ENCODE data around the gene VPS50.

VPS50 gene

GRCh38 chr7:93249491-93250148, 17.5 kb downstream of the VPS50 start:
- Histone ChIP-seq H3K4me1 (ENCODE audit: control insufficient read depth, insufficient read depth, low read length) (no peaks in the 10 kb centered on the region), H3K9me3 (ENCODE audit: control insufficient read depth, insufficient read depth, low read length) (no peaks in the 10 kb centered on the region), H3K9ac (ENCODE audit: low read depth, low read length) (no peak overlapping the region), H3K36me3 (ENCODE audit: control insufficient read depth, insufficient read depth, low read length) (no peaks in the 10 kb centered on the region), H3K27me3 (ENCODE audit: control insufficient read depth, insufficient read depth, low read length) (no peaks in the 10 kb centered on the region), H3K4me3 (ENCODE audit: low read depth, low read length) (no peak overlapping the region)

- Histone ChIP-seq H3K4me3 (ENCODE audit: low read depth, low read length) (no peak overlapping the region), H3K27me3 (ENCODE audit: control insufficient read depth, insufficient read depth, low read length) (no peaks in the 10 kb centered on the region), H3K9ac (ENCODE audit: low read depth, low read length) (no peak overlapping the region), H3K4me1 (ENCODE audit: control insufficient read depth, insufficient read depth, low read length) (no peaks in the 10 kb centered on the region), H3K36me3 (ENCODE audit: control insufficient read depth, insufficient read depth, low read length) (no peaks in the 10 kb centered on the region), H3K9me3 (ENCODE audit: control insufficient read depth, insufficient read depth, low read length) (no peaks in the 10 kb centered on the region)
Measured at GRCh38 chr7:93258661-93259060, 26.5 kb downstream of the VPS50 start.

GRCh38 chr7:93262535-93262934, 30.4 kb downstream of the VPS50 start:
- Histone ChIP-seq H3K9ac (ENCODE audit: low read depth, low read length) (no peak overlapping the region), H3K9me3 (ENCODE audit: control insufficient read depth, insufficient read depth, low read length) (no peaks in the 10 kb centered on the region), H3K36me3 (ENCODE audit: control insufficient read depth, insufficient read depth, low read length) (no peaks in the 10 kb centered on the region), H3K4me3 (ENCODE audit: low read depth, low read length) (no peak overlapping the region), H3K4me1 (ENCODE audit: control insufficient read depth, insufficient read depth, low read length) (no peaks in the 10 kb centered on the region), H3K27me3 (ENCODE audit: control insufficient read depth, insufficient read depth, low read length) (no peaks in the 10 kb centered on the region)

- H3K4me3 ChIP-seq (ENCODE audit: low read depth, low read length) = no peak overlapping the region
- no peak overlapping the region for H3K9ac ChIP-seq (ENCODE audit: low read depth, low read length)
- H3K4me1 ChIP-seq (ENCODE audit: control insufficient read depth, insufficient read depth, low read length) = no peaks in the 10 kb centered on the region
- no peaks in the 10 kb centered on the region for H3K9me3 ChIP-seq (ENCODE audit: control insufficient read depth, insufficient read depth, low read length)
- H3K36me3 ChIP-seq (ENCODE audit: control insufficient read depth, insufficient read depth, low read length) = no peaks in the 10 kb centered on the region
- H3K27me3 ChIP-seq (ENCODE audit: control insufficient read depth, insufficient read depth, low read length) = no peaks in the 10 kb centered on the region
Measured at GRCh38 chr7:93265220-93265619, 33.1 kb downstream of the VPS50 start.

GRCh38 chr7:93279541-93279940, 47.4 kb downstream of the VPS50 start:
- Histone ChIP-seq H3K27me3 (ENCODE audit: control insufficient read depth, insufficient read depth, low read length) (no peaks in the 10 kb centered on the region), H3K9ac (ENCODE audit: low read depth, low read length) (no peak overlapping the region), H3K36me3 (ENCODE audit: control insufficient read depth, insufficient read depth, low read length) (no peaks in the 10 kb centered on the region), H3K4me1 (ENCODE audit: control insufficient read depth, insufficient read depth, low read length) (no peaks in the 10 kb centered on the region), H3K9me3 (ENCODE audit: control insufficient read depth, insufficient read depth, low read length) (no peaks in the 10 kb centered on the region), H3K4me3 (ENCODE audit: low read depth, low read length) (no peak overlapping the region)

GRCh38 chr7:93284908-93285307, 52.7 kb downstream of the VPS50 start:
- Histone ChIP-seq H3K9ac (ENCODE audit: low read depth, low read length) (no peak overlapping the region), H3K4me3 (ENCODE audit: low read depth, low read length) (no peak overlapping the region), H3K27me3 (ENCODE audit: control insufficient read depth, insufficient read depth, low read length) (no peaks in the 10 kb centered on the region), H3K36me3 (ENCODE audit: control insufficient read depth, insufficient read depth, low read length) (no peaks in the 10 kb centered on the region), H3K4me1 (ENCODE audit: control insufficient read depth, insufficient read depth, low read length) (no peaks in the 10 kb centered on the region), H3K9me3 (ENCODE audit: control insufficient read depth, insufficient read depth, low read length) (no peaks in the 10 kb centered on the region)

GRCh38 chr7:93293229-93293628, 61.1 kb downstream of the VPS50 start:
- Histone ChIP-seq H3K27me3 (ENCODE audit: control insufficient read depth, insufficient read depth, low read length) (no peaks in the 10 kb centered on the region), H3K36me3 (ENCODE audit: control insufficient read depth, insufficient read depth, low read length) (no peaks in the 10 kb centered on the region), H3K4me3 (ENCODE audit: low read depth, low read length) (no peak overlapping the region), H3K9me3 (ENCODE audit: control insufficient read depth, insufficient read depth, low read length) (no peaks in the 10 kb centered on the region), H3K4me1 (ENCODE audit: control insufficient read depth, insufficient read depth, low read length) (no peaks in the 10 kb centered on the region), H3K9ac (ENCODE audit: low read depth, low read length) (no peak overlapping the region)

GRCh38 chr7:93298206-93298605, 66.0 kb downstream of the VPS50 start:
- Histone ChIP-seq H3K9ac (ENCODE audit: low read depth, low read length) (no peak overlapping the region), H3K4me1 (ENCODE audit: control insufficient read depth, insufficient read depth, low read length) (peaks cover 2% of the 10 kb centered on the region), H3K27me3 (ENCODE audit: control insufficient read depth, insufficient read depth, low read length) (no peaks in the 10 kb centered on the region), H3K36me3 (ENCODE audit: control insufficient read depth, insufficient read depth, low read length) (no peaks in the 10 kb centered on the region), H3K9me3 (ENCODE audit: control insufficient read depth, insufficient read depth, low read length) (no peaks in the 10 kb centered on the region), H3K4me3 (ENCODE audit: low read depth, low read length) (no peak overlapping the region)

- H3K9ac ChIP-seq (ENCODE audit: low read depth, low read length) = no peak overlapping the region
- no peaks in the 10 kb centered on the region for H3K27me3 ChIP-seq (ENCODE audit: control insufficient read depth, insufficient read depth, low read length)
- H3K4me1 ChIP-seq (ENCODE audit: control insufficient read depth, insufficient read depth, low read length) = peaks cover 2% of the 10 kb centered on the region
- H3K36me3 ChIP-seq (ENCODE audit: control insufficient read depth, insufficient read depth, low read length) = no peaks in the 10 kb centered on the region
- H3K4me3 ChIP-seq (ENCODE audit: low read depth, low read length) = no peak overlapping the region
- H3K9me3 ChIP-seq (ENCODE audit: control insufficient read depth, insufficient read depth, low read length) = no peaks in the 10 kb centered on the region
Measured at GRCh38 chr7:93298671-93299070, 66.5 kb downstream of the VPS50 start.

GRCh38 chr7:93301736-93302135, 69.6 kb downstream of the VPS50 start:
- Histone ChIP-seq H3K36me3 (ENCODE audit: control insufficient read depth, insufficient read depth, low read length) (no peaks in the 10 kb centered on the region), H3K27me3 (ENCODE audit: control insufficient read depth, insufficient read depth, low read length) (no peaks in the 10 kb centered on the region), H3K4me1 (ENCODE audit: control insufficient read depth, insufficient read depth, low read length) (peaks cover 2% of the 10 kb centered on the region), H3K9ac (ENCODE audit: low read depth, low read length) (no peak overlapping the region), H3K4me3 (ENCODE audit: low read depth, low read length) (no peak overlapping the region), H3K9me3 (ENCODE audit: control insufficient read depth, insufficient read depth, low read length) (no peaks in the 10 kb centered on the region)

GRCh38 chr7:93307131-93307660, 75.0 kb downstream of the VPS50 start:
- Histone ChIP-seq H3K4me3 (ENCODE audit: low read depth, low read length) (no peak overlapping the region), H3K4me1 (ENCODE audit: control insufficient read depth, insufficient read depth, low read length) (no peaks in the 10 kb centered on the region), H3K36me3 (ENCODE audit: control insufficient read depth, insufficient read depth, low read length) (no peaks in the 10 kb centered on the region), H3K27me3 (ENCODE audit: control insufficient read depth, insufficient read depth, low read length) (no peaks in the 10 kb centered on the region), H3K9me3 (ENCODE audit: control insufficient read depth, insufficient read depth, low read length) (no peaks in the 10 kb centered on the region), H3K9ac (ENCODE audit: low read depth, low read length) (no peak overlapping the region)

GRCh38 chr7:93307943-93308342, 75.8 kb downstream of the VPS50 start:
- Histone ChIP-seq H3K4me1 (ENCODE audit: control insufficient read depth, insufficient read depth, low read length) (no peaks in the 10 kb centered on the region), H3K9me3 (ENCODE audit: control insufficient read depth, insufficient read depth, low read length) (no peaks in the 10 kb centered on the region), H3K27me3 (ENCODE audit: control insufficient read depth, insufficient read depth, low read length) (no peaks in the 10 kb centered on the region), H3K4me3 (ENCODE audit: low read depth, low read length) (no peak overlapping the region), H3K9ac (ENCODE audit: low read depth, low read length) (no peak overlapping the region), H3K36me3 (ENCODE audit: control insufficient read depth, insufficient read depth, low read length) (no peaks in the 10 kb centered on the region)
